GM18867 (cell line): ENCODE data around the gene EDDM3A.
"Not testable (repeated sequence)": the region's sequence is repeated elsewhere in the genome, so short reads cannot be mapped to it uniquely, and the experiment has no call there.

ENCODE experiments used
- ATAC-seq: cut with Tn5 transposase; IDR thresholded peaks from one replicate; pipeline ENCODE4 v1.9.1; 2021; ENCODE audit warnings: mild to moderate bottlenecking, moderate library complexity; ENCODE audit not compliant: unreplicated experiment

EDDM3A gene

GRCh38 chr14:20745571-20746358, at the start of gene EDDM3A:
Gene EDDM3A, plus strand, starts transcription at chr14:20745887. Its CDS starts 1,694 bp downstream, at chr14:20747581.
- ATAC-seq, result no peak

DNA sequence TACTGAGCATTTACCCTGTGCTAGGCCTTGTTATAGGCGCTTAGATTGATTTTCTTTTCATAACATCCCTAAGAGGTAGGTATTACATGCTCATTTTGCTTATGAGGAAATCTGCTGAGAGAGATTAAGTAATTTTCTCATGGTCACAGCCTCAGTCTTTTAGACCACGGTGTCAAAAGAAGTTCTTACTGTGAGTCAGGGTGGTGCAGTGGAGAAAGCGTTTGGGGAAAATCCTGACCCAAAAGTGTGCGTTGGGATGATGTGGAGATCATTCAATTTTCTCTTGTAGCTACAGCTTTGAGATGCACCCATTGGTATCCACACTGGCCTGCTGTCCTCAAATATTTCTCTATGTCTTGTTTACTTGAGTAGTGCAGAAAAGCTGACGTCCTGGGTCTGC, 48.9 kb upstream of the EDDM3A start:
- no peak for ATAC-seq

DNA sequence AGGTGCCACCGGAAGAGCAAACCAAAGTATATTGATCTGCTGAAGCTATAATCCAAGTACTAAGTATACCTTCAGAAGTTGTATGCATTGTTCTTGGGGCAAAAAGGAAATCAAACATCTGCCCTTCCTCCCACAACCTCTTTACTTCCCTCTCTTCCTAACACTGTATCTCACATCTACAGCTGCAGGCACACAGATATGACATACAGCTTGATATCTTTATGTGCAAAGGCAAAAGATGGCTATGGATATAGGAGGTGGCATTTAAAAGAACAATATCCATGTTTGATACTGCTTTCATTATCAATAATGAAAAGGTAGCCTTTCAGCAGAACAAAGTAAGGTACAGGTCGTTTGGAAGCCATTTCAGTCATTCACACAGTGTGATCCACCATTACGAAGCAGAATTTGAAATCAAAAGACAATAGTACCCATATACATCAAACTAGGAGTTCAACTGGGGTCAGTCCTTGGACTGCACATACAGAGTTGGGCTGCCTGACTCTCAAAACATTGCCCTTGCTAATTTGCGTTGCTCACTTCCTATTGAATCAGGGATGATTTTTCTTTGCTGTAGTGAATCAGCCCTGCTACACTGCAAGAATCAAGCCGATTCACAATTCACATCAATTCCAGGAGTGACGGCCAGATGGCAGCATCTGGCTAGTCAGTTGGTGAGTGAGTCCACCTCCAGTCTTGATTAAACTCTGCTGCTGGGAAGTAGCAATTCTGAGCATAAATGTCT, 48.2 kb upstream of the EDDM3A start:
- ATAC-seq, result no peak

- ATAC-seq, result no peak
Measured at GRCh38 chr14:20698018-20698329, 47.7 kb upstream of the EDDM3A start.

DNA sequence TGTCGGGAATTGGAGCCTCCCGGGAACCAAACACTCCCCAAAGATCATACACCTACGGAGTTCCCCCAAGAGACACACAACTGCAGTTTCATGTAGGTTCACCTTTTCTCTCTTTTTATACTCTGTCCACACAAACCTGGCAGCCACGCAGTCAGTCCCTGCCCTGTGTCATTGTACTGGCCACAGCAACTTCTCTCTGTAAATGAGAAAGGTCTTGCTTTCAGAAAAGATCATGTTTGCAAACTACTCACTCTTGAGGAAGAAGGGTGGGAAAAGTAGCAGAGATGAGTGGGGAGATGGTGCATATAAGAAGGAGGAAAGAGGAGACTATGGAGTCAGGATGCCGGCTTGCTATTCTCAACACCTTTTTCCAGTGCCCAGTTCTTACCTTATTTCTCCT, 46.8 kb upstream of the EDDM3A start:
- ATAC-seq, result no peak

GRCh38 chr14:20699931-20700330, 45.8 kb upstream of the EDDM3A start:
- no peak for ATAC-seq

DNA sequence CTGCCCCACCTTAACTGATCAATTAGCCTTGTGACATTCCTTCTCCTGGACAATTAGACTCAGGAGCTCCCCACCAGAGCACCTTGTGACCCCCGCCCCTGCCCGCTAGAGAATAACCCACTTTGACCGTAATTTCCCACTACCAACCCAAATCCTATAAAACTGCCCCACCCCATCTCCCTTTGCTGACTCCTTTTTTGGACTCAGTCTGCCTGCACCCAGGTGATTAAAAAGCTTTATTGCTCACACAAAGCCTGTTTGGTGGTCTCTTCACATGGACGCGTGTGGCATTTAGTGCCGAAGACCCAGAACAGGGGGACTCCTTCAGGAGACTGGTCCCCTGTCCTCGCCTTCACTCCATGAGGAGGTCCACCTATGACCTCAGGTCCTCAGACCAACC, 44.7 kb upstream of the EDDM3A start:
- not testable (repeated sequence) for ATAC-seq

GRCh38 chr14:20706657-20707355, 38.9 kb upstream of the EDDM3A start:
- ATAC-seq, result no peak

DNA sequence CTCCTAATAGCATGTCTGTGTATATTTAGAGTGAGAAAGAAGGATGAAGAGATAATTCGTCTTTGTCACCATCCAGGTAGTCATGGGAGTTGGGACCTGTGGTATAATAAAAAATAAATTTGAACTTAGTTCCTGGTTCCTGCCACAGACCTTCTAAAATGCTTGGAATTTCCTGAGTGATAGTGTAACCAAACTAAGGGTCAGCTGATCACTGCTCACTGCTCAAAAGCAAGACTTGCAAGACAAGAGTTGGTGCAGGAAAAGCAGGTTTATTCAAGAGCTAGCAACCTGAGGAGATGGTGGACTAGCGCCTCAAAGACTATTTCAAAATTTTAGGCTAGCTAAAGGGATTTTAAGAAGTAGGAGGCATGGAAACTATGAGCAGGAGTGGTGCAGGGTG, 38.1 kb upstream of the EDDM3A start:
- ATAC-seq, result no peak

- ATAC-seq, result no peak
Measured at GRCh38 chr14:20711261-20711660, 34.4 kb upstream of the EDDM3A start.

DNA sequence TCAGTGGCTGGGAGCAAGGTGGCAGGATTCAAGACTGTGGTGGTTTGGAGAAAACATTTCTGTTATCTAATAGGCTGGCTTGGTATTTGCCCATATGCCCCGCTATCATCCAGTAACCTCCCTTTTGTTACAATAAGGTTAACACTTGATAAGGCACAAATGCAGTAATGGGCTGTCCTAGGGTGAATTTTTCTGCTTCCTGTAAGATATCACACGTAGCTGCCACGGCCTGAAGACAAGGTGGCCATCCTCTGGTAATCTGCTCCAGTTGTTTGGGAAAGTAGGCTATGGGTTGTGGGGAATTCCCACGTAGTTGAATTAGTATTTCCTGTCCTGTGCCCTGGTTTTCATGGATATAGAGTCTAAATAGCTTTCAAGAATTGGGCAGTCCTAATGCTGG, 34.0 kb upstream of the EDDM3A start:
- no peak for ATAC-seq

DNA sequence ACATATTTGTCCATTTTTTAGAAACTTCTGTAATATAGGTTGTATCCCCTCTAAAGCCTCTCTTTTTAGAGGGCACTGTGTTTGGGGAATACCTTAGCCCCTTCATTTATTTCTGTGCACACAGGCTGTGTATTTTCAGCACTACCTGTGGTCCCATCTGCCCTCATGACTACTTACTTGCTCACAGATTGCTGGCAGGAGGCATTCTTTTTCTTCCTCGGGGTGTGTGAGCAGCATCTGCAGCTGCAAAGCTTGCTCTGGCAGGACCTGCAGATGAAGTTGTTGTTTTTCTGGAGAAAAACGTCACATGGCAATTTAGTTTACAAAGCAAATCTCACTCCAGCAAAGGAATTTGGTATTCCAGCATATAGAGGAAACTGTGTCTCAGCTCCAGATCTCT, 32.8 kb upstream of the EDDM3A start:
- no peak for ATAC-seq

GRCh38 chr14:20714593-20715250, 31.0 kb upstream of the EDDM3A start:
- ATAC-seq, result no peak

- ATAC-seq, result no peak
Measured at GRCh38 chr14:20719777-20720176, 25.9 kb upstream of the EDDM3A start.

GRCh38 chr14:20720741-20721140, 24.9 kb upstream of the EDDM3A start:
- no peak for ATAC-seq

DNA sequence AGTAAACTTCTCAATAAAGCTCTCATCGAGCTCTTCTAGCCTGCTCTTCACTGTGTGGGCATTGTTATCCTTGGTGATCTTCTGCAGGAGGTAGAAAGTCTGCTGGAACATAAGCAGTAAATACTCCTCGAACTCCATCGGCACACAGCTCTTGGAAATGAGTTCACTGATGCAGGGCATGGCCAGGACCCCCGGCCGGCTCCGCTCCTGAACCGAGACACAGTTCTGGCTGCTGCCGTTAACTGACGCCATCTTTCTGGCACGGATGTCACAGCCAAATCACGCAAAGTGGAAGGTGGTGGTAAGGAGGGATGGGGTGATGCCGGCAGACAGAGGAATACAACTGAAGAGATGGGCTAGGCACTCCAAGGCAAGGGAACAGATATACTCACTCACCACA, 23.7 kb upstream of the EDDM3A start:
- no peak for ATAC-seq

DNA sequence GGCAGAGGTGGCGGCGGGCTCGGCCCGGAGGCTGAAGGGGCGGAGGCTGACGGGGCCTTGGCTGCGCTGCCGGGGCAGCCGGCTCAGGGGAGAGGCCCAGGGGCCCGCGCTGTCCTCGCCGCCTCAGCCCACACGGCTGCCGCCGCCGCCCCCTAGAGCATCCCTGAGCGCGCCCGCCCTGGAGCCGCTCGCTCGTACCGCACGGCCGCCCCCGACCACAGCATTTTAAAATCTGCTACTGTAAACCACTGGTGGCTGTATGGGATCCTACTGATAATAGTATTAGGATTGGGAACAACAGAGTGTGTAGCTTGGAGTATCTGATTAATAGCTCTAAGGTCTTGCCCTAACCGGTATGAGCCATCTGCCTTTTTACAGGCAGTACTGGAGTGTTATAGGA, 22.2 kb upstream of the EDDM3A start:
- no peak for ATAC-seq

- ATAC-seq, result not testable (repeated sequence)
Measured at GRCh38 chr14:20726121-20726520, 19.6 kb upstream of the EDDM3A start.

- ATAC-seq, result no peak
Measured at GRCh38 chr14:20726531-20726930, 19.2 kb upstream of the EDDM3A start.

DNA sequence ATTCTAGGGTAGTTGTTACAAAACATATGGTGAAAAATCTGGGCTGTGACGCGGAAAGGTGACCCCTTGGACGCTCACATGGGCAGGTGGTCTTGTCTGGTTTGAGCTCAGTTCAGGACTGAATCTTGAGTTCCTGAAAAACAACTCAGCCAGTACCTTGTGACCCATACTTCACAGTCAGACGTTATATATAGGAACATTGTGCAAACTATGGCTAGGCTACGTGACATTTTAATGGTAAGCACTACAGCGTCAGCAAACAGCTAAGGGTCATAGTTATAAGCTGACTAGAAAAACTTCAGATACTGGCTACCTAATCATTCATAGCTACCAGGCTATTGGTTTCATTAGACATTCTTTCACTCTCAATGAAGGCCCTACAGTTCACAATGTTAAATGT, 14.8 kb upstream of the EDDM3A start:
- no peak for ATAC-seq

DNA sequence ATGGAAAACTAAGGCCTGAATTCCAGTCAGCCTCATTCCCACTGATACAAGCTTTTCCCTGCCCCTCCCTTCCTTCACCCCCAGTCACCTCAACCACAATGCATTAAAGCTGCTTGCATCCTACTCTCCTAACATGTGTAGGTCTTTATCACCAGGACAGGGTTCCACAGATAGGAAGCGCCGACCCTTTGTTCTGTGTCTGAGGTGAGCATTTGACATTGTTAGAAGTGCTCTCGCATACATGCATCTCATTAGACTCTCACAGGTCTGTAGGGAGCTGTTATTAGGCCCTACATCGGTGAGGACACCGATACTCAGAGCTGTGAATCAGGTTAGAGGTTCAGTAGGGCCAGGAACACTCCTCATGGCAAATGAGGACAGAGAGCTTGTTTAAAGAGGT, 13.2 kb upstream of the EDDM3A start:
- no peak for ATAC-seq
